Hepatocyte (in vitro differentiated cells): Measurements from ENCODE around the gene LRRC63. TPM values are rescaled to one million over a fixed set of nuclear protein-coding genes. Genes with fewer than 3 reads are reported as not detected.

Source experiments
- DNase-seq: peaks from one replicate; pipeline ENCODE4 v3.0.0-alpha.2; 2016; ENCODE audit warnings: low spot score
- H2AFZ ChIP-seq: fragments of 200-600 bp; sonication (generic); 2 replicates; pipeline ENCODE4 v1.6.0; 2016; ENCODE audit warnings: antibody characterized with exemption, mild to moderate bottlenecking
- H3K27ac ChIP-seq: fragments of 200-600 bp; sonication (generic); 2 replicates; pipeline ENCODE4 v1.5.1; 2016; ENCODE audit warnings: mild to moderate bottlenecking
- H3K27me3 ChIP-seq: fragments of 200-600 bp; sonication (generic); 2 replicates; pipeline ENCODE4 v1.6.1; 2016
- H3K36me3 ChIP-seq: fragments of 200-600 bp; sonication (generic); replicated peaks from 2 replicates; pipeline ENCODE4 v1.5.1; 2016; ENCODE audit warnings: low read depth; ENCODE audit not compliant: insufficient read depth
- H3K4me1 ChIP-seq: fragments of 200-600 bp; sonication (generic); 2 replicates; pipeline ENCODE4 v1.5.1; 2016; ENCODE audit warnings: mild to moderate bottlenecking, moderate library complexity; ENCODE audit not compliant: insufficient read depth
- H3K4me2 ChIP-seq: fragments of 200-600 bp; sonication (generic); 2 replicates; pipeline ENCODE4 v1.6.0; 2016
- H3K4me3 ChIP-seq: fragments of 200-600 bp; sonication (generic); 2 replicates; pipeline ENCODE4 v1.5.1; 2016; ENCODE audit warnings: mild to moderate bottlenecking
- H3K79me2 ChIP-seq: fragments of 200-600 bp; sonication (generic); 2 replicates; pipeline ENCODE4 v1.6.0; 2017; ENCODE audit warnings: mild to moderate bottlenecking
- H3K9me2 ChIP-seq: fragments of 200-600 bp; sonication (generic); replicated peaks from 2 replicates; pipeline ENCODE4 v1.6.0; 2017; ENCODE audit warnings: mild to moderate bottlenecking; ENCODE audit not compliant: insufficient read depth
- H3K9me3 ChIP-seq: fragments of 200-600 bp; sonication (generic); 2 replicates; pipeline ENCODE4 v1.5.1; 2016; ENCODE audit warnings: low read depth, mild to moderate bottlenecking
- H4K20me1 ChIP-seq: fragments of 200-600 bp; sonication (generic); 2 replicates; pipeline ENCODE4 v1.6.0; 2016; ENCODE audit warnings: mild to moderate bottlenecking; ENCODE audit not compliant: insufficient read depth, poor library complexity, severe bottlenecking
- CTCF ChIP-seq: fragments of 200-600 bp; sonication (generic); IDR thresholded peaks from 2 replicates; pipeline ENCODE4 v1.5.1; 2016; ENCODE audit warnings: antibody characterized with exemption, mild to moderate bottlenecking; ENCODE audit not compliant: poor library complexity
- EZH2 ChIP-seq: fragments of 200-600 bp; sonication (generic); IDR thresholded peaks from 2 replicates; pipeline ENCODE4 v1.6.1; 2016; ENCODE audit warnings: antibody characterized with exemption, mild to moderate bottlenecking, borderline replicate concordance
- EZH2phosphoT487 ChIP-seq: fragments of 200-600 bp; sonication (generic); IDR thresholded peaks from one replicate; pipeline ENCODE4 v1.6.1; 2018; ENCODE audit warnings: antibody characterized with exemption, mild to moderate bottlenecking, low read depth, moderate library complexity; ENCODE audit not compliant: unreplicated experiment, severe bottlenecking
- WGBS: methylation state at CpG from one replicate; pipeline ENCODE4 v1.1.6; 2016; ENCODE audit warnings: low lambda C conversion rate; ENCODE audit errors: missing lambda C conversion rate; 5-methylcytosine and 5-hydroxymethylcytosine counted together
- polyA plus RNA-seq: library from polyadenylated mRNA; unstranded; fragments of >200 nt; fragmentation: Nextera tagmentation; extraction: Ambion mirVana; gene quantifications from 2 replicates; pipeline ENCODE4 v1.2.1, GENCODE V29; 2016
- total RNA-seq: library from RNA; depleted of rRNA; stranded (reverse); fragments of >200 nt; gene quantifications from 2 replicates; pipeline ENCODE4 v1.2.3, GENCODE V29; 2014

Gene LRRC63
- total and polyA plus RNA-seq, 2 experiments from 2014 or later: not detected

- Histone ChIP-seq H3K9me2 (no peaks in the 10 kb centered on the region), H3K4me3 (no peak overlapping the region), H4K20me1 (no peaks in the 10 kb centered on the region), H3K9me3 (no peaks in the 10 kb centered on the region), H3K79me2 (no peaks in the 10 kb centered on the region), H3K27ac (peak overlapping the region; percentile 72), H2AFZ (no peak overlapping the region), H3K27me3 (no peaks in the 10 kb centered on the region), H3K4me2 (peak overlapping the region; percentile 10), H3K4me1 (peaks cover 4% of the 10 kb centered on the region), H3K36me3 (no peaks in the 10 kb centered on the region)
- WGBS: 55% methylated on average over 1 of the region's 1 CpG
- DNase-seq: no peak
- TF ChIP-seq EZH2: no peak
- no peak for TF ChIP-seq CTCF
- TF ChIP-seq EZH2phosphoT487: no peak
Observed at GRCh38 chr13:46168783-46169182, 42.9 kb upstream of the LRRC63 start.

- Histone ChIP-seq H3K27me3 (no peaks in the 10 kb centered on the region), H3K4me2 (no peak overlapping the region), H2AFZ (no peak overlapping the region), H3K9me2 (no peaks in the 10 kb centered on the region), H3K27ac (no peak overlapping the region), H3K36me3 (no peaks in the 10 kb centered on the region), H3K79me2 (no peaks in the 10 kb centered on the region), H3K4me3 (no peak overlapping the region), H3K9me3 (no peaks in the 10 kb centered on the region), H4K20me1 (no peaks in the 10 kb centered on the region), H3K4me1 (peaks cover 4% of the 10 kb centered on the region)
- DNase-seq: no peak
- TF ChIP-seq EZH2phosphoT487: no peak
- TF ChIP-seq CTCF: no peak
- no peak for TF ChIP-seq EZH2
- WGBS: 89% methylated on average over 2 of the region's 2 CpGs
Observed at GRCh38 chr13:46169758-46170157, 42.0 kb upstream of the LRRC63 start.

- Histone ChIP-seq H3K4me2 (no peak overlapping the region), H3K9me3 (no peaks in the 10 kb centered on the region), H3K27me3 (no peaks in the 10 kb centered on the region), H2AFZ (no peak overlapping the region), H4K20me1 (no peaks in the 10 kb centered on the region), H3K27ac (no peak overlapping the region), H3K36me3 (no peaks in the 10 kb centered on the region), H3K9me2 (no peaks in the 10 kb centered on the region), H3K79me2 (no peaks in the 10 kb centered on the region), H3K4me1 (peaks cover 4% of the 10 kb centered on the region), H3K4me3 (no peak overlapping the region)
- whole genome bisulfite sequencing: 75% methylated on average over 7 of the region's 7 CpGs
- no peak for DNase-seq
- no peak for TF ChIP-seq CTCF
- no peak for TF ChIP-seq EZH2phosphoT487
Observed at GRCh38 chr13:46170268-46170667, 41.5 kb upstream of the LRRC63 start.

- no peak for TF ChIP-seq CTCF
- no peak for TF ChIP-seq EZH2phosphoT487
- TF ChIP-seq EZH2: no peak
- Histone ChIP-seq H3K4me1 (peaks cover 4% of the 10 kb centered on the region), H3K79me2 (no peaks in the 10 kb centered on the region), H3K4me2 (no peak overlapping the region), H3K27me3 (no peaks in the 10 kb centered on the region), H4K20me1 (no peaks in the 10 kb centered on the region), H3K9me3 (no peaks in the 10 kb centered on the region), H3K27ac (no peak overlapping the region), H3K9me2 (no peaks in the 10 kb centered on the region), H3K36me3 (no peaks in the 10 kb centered on the region), H2AFZ (no peak overlapping the region), H3K4me3 (no peak overlapping the region)
- WGBS: 51% methylated on average over 3 of the region's 3 CpGs
- DNase-seq: no peak
Observed at GRCh38 chr13:46170687-46171086, 41.0 kb upstream of the LRRC63 start.
